Measurements from ENCODE around the gene WBP1L.

DNA sequence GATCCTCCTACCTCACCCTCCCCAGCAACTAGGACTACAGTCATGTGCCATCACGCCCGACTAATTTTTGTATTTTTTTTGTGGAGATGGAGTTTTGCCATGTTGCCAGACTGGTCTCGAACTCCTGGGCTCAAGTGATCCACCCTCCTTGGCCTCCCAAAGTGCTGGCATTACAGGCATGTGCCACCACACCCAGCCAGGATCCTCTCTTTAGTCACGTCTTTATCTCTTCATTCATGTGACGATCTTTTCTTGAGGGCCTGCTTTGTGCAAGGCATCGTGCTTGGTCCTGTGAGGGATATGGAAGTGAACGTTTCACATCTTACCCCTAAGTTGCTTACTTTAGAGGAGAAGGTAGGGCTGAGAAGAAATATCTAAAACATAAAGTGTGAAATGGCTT is 21.6 kb downstream of the WBP1L start:
- TF ChIP-seq, protein P1, sequence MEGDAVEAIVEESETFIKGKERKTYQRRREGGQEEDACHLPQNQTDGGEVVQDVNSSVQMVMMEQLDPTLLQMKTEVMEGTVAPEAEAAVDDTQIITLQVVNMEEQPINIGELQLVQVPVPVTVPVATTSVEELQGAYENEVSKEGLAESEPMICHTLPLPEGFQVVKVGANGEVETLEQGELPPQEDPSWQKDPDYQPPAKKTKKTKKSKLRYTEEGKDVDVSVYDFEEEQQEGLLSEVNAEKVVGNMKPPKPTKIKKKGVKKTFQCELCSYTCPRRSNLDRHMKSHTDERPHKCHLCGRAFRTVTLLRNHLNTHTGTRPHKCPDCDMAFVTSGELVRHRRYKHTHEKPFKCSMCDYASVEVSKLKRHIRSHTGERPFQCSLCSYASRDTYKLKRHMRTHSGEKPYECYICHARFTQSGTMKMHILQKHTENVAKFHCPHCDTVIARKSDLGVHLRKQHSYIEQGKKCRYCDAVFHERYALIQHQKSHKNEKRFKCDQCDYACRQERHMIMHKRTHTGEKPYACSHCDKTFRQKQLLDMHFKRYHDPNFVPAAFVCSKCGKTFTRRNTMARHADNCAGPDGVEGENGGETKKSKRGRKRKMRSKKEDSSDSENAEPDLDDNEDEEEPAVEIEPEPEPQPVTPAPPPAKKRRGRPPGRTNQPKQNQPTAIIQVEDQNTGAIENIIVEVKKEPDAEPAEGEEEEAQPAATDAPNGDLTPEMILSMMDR (IDR thresholded peaks at IDR 0.05), result no peak
- no peak for TF ChIP-seq POLR2A (IDR thresholded peaks at IDR 0.05)

All from tibial nerve (tissue), 3 donors.